ENCODE data around the gene EXOSC3. TPM values are rescaled to one million over a fixed set of nuclear protein-coding genes. Genes with fewer than 3 reads are reported as not detected.
A peak's percentile ranks its signal among the peaks of the same experiment; 100 is the strongest.
"Not testable (repeated sequence)": the region's sequence is repeated elsewhere in the genome, so short reads cannot be mapped to it uniquely, and the experiment has no call there.

Gene EXOSC3
- total and polyA plus RNA-seq, 8 donors = 7.6 to 190 (median 25.3) TPM

DNA sequence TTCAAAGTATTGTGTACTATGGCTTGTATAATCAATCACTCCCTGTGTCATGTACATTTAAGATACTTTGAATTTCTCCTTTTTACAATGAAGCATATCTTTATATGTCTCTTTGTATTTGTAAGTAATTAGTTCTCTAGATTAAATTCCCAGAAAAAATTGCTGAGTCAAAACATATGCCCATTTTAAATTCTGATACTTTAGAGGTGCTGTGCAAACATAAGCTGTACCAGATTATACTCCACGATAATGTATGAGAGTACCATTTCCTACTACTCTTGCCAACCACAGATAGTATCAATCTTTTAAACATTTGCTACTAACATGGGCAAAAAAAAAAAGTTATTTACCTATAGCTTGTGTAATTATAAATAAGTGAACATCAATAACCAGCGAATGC is 34.0 kb upstream of the EXOSC3 start:
- H3K27ac ChIP-seq = no peak overlapping the region
- H3K36me3 ChIP-seq = peaks cover 0 to 44% (median 36%) of the 10 kb centered on the region in 4 donors
- H3K4me1 ChIP-seq = no peaks in the 10 kb centered on the region
- WGBS, 5 donors = 31 to 53% (median 42%) methylated on average over 2 of the region's 2 CpGs
- intact Hi-C loops (cut with DNase I; ENCODE audit: low total_unique reads) = no loop called here
- no peak overlapping the region for H3K4me3 ChIP-seq
- H3K27me3 ChIP-seq = no peaks in the 10 kb centered on the region
- DNase-seq = no peak
- TF ChIP-seq POLR2A (IDR thresholded peaks at IDR 0.05) = no peak
- no peak for TF ChIP-seq EP300 (IDR thresholded peaks at IDR 0.05)
- TF ChIP-seq POLR2AphosphoS5 (IDR thresholded peaks at IDR 0.05) = no peak
- TF ChIP-seq, protein P1, sequence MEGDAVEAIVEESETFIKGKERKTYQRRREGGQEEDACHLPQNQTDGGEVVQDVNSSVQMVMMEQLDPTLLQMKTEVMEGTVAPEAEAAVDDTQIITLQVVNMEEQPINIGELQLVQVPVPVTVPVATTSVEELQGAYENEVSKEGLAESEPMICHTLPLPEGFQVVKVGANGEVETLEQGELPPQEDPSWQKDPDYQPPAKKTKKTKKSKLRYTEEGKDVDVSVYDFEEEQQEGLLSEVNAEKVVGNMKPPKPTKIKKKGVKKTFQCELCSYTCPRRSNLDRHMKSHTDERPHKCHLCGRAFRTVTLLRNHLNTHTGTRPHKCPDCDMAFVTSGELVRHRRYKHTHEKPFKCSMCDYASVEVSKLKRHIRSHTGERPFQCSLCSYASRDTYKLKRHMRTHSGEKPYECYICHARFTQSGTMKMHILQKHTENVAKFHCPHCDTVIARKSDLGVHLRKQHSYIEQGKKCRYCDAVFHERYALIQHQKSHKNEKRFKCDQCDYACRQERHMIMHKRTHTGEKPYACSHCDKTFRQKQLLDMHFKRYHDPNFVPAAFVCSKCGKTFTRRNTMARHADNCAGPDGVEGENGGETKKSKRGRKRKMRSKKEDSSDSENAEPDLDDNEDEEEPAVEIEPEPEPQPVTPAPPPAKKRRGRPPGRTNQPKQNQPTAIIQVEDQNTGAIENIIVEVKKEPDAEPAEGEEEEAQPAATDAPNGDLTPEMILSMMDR (IDR thresholded peaks at IDR 0.05) = no peak
- H3K9me3 ChIP-seq = no peaks in the 10 kb centered on the region

DNA sequence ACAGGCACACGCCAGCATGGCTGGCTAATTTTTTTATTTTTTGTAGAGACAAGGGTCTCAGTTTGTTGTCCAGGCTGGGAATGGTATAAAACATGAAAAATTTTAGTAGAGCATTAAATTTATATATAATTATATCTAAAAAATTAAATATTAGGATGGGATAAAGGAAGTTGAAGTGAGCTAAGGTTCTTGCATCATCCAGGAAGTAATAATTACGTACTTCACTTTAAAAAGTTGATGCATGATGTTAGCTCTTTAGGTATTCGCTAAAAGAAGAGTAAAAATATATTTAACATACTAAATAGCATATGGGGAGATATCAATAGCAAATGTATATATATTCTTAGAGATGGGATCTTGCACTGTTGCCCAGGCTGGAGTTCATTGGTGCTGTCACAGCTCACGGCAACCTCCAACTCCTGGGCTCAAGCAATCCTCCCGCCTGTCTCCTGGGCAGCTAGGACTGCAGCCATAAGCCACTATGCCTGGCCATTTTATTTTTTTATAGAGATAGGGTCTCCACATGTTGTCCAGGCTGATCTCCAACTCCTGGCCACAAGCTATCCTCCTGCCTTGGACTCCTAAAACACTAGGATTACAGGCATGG is 28.0 kb upstream of the EXOSC3 start:
- no peak overlapping the region for H3K27ac ChIP-seq
- peaks cover 0 to 9% (median 1%) of the 10 kb centered on the region in 4 donors for H3K36me3 ChIP-seq
- intact Hi-C loops (cut with DNase I; ENCODE audit: low total_unique reads) = no loop called here
- 87 to 97% (median 95%) methylated on average over 5 of the region's 5 CpGs for WGBS, 5 donors
- no peak for TF ChIP-seq POLR2A (IDR thresholded peaks at IDR 0.05)
- H3K27me3 ChIP-seq = no peaks in the 10 kb centered on the region
- H3K9me3 ChIP-seq = no peaks in the 10 kb centered on the region
- no peak overlapping the region for H3K4me3 ChIP-seq
- DNase-seq = no peak
- H3K4me1 ChIP-seq = no peaks in the 10 kb centered on the region

DNA sequence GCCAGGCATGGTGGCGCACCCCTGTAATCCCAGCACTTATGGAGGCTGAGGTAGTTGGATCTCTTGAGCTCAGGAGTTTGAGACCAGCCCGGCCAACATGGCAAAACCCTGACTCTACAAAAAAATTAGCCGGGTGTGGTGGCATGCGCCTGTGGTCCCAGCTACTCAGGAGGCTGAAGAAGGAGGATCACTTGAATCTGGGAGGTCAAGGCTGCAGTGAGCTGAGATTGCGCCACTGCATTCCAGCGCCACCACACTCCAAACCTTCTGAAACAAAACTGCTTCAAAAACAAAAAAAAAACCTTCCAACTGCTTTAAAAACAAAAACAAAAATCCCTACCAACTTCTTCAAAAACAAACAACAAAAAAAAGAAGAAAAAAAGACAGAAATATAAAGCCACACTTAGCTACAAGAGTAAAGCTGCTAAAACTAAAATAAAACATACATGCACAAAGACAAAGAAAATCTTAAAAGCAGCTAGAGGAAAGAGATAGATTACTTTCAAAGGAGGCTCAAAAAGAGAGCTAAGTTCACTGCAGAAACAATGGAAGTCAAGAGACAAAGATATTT is 27.1 kb upstream of the EXOSC3 start:
- Histone ChIP-seq H3K27me3 (no peaks in the 10 kb centered on the region), H3K4me3 (no peak overlapping the region), H3K27ac (no peak overlapping the region), H3K9me3 (no peaks in the 10 kb centered on the region), H3K4me1 (peaks cover 0 to 2% (median 0%) of the 10 kb centered on the region in 4 donors), H3K36me3 (peaks cover 0 to 12% (median 3%) of the 10 kb centered on the region in 4 donors)
- no peak for DNase-seq
- TF ChIP-seq POLR2AphosphoS5 (IDR thresholded peaks at IDR 0.05) = no peak
- TF ChIP-seq, protein P1 (IDR thresholded peaks at IDR 0.05) = no peak
- no peak for TF ChIP-seq EP300 (IDR thresholded peaks at IDR 0.05)
- TF ChIP-seq POLR2A (IDR thresholded peaks at IDR 0.05) = no peak
- 95 to 99% (median 98%) methylated on average over 6 of the region's 6 CpGs for WGBS, 5 donors
- intact Hi-C loops (cut with DNase I; ENCODE audit: low total_unique reads) = no loop called here

DNA sequence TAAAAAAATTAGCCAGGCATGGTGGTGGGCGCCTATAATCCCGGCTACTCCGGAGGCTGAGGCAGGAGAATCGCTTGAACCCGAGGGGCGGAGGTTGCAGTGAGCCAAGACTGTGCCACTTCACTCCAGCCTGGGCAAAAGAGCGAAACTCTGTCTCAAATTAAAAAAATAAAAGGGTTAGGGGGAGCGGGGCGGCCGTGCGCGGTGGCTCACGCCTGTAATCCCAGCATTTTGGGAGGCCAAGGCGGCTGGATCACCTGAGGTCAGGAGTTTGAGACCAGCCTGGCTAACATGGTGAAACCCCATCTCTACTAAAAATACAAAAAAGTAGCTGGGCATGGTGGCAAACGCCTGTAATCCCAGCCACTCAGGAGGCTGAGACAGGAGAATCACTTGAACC is 24.8 kb upstream of the EXOSC3 start:
- H3K27me3 ChIP-seq; H3K4me3 ChIP-seq; H3K27ac ChIP-seq; intact Hi-C loops (cut with DNase I; ENCODE audit: low total_unique reads); DNase-seq; H3K9me3 ChIP-seq: not testable (repeated sequence)
- H3K36me3 ChIP-seq = peaks cover 0 to 12% (median 3%) of the 10 kb centered on the region in 4 donors
- H3K4me1 ChIP-seq = peaks cover 0 to 18% (median 6%) of the 10 kb centered on the region in 4 donors
- WGBS, 5 donors = 96 to 99% (median 98%) methylated on average over 15 of the region's 15 CpGs

DNA sequence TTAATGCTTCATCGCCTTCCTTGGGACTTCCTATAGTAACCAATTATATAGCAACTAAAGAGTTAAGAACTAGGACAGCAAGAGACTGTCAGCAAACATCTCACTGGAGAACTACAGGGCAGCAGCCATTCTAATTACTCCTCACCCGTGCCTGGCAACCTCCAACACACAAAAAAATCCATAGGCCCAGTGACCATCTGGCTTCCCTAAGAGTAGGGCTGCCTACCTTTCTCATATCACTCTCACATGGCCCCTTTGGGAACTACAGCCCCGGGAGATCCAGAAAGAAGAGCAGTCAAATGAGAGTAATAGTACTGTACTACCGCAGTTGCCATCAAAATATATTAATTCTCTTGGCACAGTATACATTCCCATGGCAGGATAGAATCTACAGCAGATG is 21.4 kb upstream of the EXOSC3 start:
- peak in 1 of 2 donors; percentile 19 for DNase-seq
- Histone ChIP-seq H3K4me1 (peaks cover 14 to 49% (median 31%) of the 10 kb centered on the region in 4 donors), H3K9me3 (no peaks in the 10 kb centered on the region), H3K27me3 (no peaks in the 10 kb centered on the region), H3K36me3 (peaks cover 0 to 12% (median 3%) of the 10 kb centered on the region in 4 donors), H3K27ac (no peak overlapping the region), H3K4me3 (no peak overlapping the region)
- TF ChIP-seq EP300 (IDR thresholded peaks at IDR 0.05) (no peak), POLR2AphosphoS5 (IDR thresholded peaks at IDR 0.05) (no peak), POLR2A (IDR thresholded peaks at IDR 0.05) (no peak)
- TF ChIP-seq, protein P1 (IDR thresholded peaks at IDR 0.05) = no peak
- intact Hi-C loops (cut with DNase I; ENCODE audit: low total_unique reads) = no loop called here
- WGBS, 5 donors = 70 to 75% (median 71%) methylated on average over 4 of the region's 4 CpGs
